GM21381 (cell line): ENCODE measurements around the gene COX7B2.

Source experiments
- ATAC-seq: cut with Tn5 transposase; IDR thresholded peaks from one replicate; pipeline ENCODE4 v1.9.1; 2021; ENCODE audit warnings: mild to moderate bottlenecking, moderate library complexity; ENCODE audit not compliant: unreplicated experiment

Gene COX7B2

DNA sequence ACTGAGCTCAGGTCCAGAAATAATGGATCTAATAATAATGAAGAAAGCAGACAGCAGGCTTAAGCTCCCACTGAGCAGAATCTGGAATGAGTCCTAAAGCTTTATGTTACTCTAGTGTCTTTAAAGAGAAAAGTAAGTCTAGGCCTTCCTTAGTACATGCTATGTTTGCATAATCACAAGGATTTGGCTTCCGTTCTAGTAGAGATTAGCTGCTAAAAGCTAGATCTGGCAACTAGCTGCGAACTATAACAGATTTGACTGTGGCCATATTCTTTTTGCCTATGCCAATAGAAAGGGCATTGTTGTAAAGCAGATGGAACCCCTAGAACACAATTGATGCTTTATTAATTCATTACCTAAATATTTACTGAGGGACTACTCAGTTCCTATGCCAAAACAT, 19.0 kb downstream of the COX7B2 start:
- no peak for ATAC-seq

DNA sequence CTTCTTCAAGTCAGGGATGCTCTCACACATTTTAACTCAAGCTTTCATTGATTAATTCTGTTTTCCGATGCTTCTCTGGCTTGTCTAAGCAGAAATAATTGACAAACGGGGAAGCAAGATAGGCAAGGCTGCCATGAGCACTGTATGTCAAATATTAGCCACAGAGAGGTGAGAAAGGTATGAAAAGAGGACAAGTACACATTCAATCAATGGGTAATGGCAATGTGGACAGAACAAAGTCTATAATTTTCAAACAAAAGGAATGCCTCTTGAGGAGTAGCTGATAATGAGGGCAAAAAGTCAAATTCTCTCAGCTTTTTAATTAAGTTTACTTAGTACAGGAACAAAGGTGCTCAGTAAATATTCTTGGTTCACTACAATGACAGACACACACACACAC, 19.6 kb downstream of the COX7B2 start:
- no peak for ATAC-seq

DNA sequence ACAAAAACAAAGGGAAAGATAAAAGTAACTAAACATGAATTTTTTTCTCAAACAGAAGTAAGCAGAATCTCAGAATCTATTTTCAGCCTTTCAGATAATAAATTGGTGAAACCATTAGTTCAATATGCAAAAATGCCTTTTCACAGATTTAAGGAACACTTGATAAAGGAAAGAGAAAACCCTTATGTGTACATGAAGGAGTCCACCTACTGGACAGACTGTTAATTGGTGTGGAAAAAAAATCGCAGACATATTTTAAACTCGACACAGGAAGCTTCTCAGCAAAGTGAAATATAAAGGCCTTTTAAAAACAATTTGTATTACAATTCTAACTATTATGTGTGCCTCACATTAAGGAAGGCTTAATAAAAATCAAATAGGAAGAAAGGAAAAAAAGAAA, 22.3 kb downstream of the COX7B2 start:
- ATAC-seq: no peak

DNA sequence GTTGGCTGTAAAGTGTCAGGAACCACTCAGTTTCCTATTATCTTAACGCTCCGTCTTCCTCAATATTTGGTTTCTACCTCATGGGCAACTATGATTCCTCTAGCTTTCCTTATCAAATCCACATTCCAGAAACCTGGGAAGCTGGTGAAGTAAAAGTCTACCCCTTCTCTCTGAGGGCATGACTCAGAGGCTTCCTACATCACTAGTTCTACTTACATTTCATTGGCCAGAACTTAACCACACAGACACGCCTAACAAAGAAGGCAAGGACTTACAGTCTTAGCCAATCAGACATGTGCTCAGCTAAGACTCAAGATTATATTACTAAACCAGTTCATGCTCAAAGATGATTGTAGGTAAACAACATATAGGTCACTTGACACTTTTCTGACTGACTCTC, 30.4 kb downstream of the COX7B2 start:
- no peak for ATAC-seq

DNA sequence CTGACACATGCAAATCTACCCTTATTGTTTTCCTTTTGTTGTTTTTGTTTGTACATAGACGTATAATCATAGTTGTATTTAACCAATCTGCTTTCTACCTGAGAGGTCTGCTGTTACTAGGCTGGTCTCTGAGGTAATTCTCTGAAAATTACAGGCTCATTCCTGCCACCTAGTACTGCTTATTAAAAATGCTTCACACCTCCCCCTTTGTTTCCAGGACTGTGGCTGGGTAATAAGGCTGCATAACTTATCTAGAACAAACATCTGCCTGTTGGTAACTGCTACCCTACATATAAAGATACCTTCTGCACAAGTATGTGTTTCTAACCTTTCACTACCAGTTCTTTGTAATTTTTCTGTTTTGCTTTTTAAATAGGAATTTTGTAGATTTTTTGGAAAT, 34.2 kb downstream of the COX7B2 start:
- no peak for ATAC-seq

DNA sequence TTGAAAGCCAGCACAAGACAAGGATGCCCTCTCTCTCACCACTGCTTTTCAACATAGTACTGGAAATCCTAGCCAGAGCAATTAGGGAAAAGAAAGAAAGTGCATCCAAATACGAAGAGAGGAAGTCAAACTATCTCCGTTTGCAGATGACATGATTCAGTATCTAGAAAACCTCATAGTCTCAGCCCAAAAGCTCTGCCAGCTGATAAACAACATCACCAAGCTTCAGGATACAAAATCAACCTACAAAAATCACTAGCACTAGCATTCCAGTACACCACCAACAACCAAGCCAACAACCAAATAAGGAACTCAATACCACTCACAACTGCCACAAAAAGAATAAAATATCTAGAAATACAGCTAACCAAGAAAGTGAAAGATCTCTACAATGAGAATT, 38.6 kb downstream of the COX7B2 start:
- ATAC-seq: no peak

DNA sequence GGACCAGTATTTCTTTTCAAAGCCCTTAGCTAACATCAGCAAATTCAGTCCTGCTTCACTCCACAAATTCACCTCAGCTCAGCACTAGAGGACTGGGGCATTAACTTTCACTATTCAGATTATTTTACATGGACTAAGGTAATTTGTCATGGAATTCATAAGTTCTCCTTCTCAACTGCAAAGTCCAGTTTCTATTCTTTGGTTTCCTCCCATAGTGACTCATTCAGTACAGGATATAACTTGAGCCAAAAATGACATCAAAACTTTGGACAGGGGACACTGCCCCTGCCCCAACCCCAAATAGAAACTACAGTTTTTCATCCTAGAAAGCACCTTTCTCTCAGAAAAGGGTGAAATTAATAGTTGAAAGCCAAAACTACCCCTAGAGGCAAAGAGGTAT, 52.7 kb downstream of the COX7B2 start:
- no peak for ATAC-seq

DNA sequence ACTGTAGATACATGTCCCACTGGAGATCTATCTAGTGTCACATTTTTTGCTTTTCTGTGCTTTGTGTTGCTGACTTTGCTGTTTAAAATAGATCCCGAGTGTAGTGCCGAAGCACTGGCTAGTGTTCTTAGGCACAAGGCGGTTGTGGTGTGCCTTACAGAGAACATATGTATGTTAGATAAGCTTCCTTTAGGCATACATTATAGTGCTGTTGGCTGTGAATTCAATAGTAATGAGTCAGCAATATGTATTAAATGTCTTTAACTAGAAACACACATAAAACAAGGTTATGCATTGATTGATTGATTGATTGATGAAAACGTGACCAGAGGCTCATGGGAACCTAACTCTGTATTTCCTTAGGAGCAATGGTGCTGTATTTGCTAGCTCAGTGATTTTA, 56.2 kb downstream of the COX7B2 start:
- no peak for ATAC-seq

DNA sequence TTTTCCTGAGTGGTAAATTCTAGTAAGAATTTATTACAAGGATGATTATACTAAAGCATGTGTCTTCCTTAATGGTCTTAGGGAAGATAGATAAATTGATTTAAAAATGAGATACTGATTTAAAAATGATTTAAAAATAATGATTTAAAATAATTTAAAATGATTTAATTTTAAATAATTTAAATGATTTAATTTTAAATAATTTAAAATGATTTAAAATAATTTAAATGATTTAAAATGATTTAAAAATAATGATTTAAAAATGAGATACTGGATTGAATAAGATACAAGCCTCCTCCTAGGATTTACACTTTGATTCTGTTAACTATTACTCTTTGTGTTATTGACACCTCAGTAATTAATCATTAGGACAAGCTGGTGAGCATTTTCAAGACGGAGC, 59.0 kb downstream of the COX7B2 start:
- ATAC-seq: no peak

DNA sequence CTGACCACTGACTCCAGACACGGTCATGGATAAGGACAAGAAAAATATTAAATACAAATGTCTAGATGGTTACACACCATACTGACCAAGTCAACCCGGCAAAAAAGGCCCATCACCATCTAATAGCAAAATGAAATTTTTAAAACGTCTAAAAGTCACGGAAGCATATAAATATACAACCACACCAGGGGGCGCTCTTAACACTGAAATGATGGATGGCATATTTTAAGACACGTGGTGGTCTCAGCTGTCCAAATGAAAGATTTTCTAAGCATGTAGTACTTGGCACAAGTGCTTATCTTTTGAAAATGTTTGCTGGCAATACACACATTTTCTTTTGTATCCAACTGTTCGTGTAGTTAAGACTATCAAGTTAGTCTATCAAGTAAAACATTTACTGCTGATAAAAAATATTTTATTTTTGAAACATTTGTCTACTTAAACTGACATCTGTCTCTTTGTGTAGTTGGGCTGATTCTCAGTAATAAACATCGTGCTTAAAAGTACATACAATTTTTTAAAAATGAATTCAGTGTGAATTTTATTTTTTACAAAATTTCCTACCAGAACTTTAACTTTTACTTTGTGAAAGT, 64.6 kb downstream of the COX7B2 start:
- ATAC-seq: no peak

DNA sequence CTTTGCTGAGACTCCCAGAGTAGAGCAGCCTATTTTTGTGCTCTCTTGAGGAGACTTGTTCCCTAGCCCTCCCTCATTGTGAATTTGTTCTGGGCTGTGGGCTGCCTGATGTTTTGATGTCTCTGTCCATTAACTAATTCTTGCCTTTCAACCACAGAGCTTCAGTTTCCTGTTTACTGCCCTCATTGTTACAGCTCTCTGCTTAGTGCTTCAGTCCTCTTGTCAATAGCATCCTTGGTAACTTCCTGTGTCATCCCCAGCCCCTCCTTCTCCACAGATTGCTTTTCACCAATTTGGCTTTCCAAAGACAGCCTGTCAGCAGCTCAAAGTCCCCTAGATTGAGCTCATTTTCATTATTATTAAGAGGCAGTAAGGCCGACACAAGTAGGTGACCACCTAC, 69.9 kb downstream of the COX7B2 start:
- no peak for ATAC-seq

DNA sequence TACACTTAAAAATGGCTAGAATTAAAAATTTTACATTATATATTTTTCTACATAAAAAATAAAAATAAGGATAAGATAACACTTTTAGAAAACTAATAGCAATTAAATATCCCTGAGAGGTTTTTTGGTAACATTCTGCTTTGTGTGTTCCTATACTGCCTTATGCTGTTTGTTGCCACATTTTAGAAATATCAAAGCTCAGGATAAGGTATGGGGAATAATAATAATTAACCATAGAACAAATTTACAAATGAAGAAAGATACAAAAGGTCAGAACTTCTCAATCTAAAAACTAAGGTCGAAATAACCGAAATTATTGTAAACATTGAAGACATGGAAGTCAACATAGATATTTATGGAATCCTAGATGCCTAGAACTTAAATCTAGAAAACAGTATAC, 71.4 kb downstream of the COX7B2 start:
- ATAC-seq: no peak

DNA sequence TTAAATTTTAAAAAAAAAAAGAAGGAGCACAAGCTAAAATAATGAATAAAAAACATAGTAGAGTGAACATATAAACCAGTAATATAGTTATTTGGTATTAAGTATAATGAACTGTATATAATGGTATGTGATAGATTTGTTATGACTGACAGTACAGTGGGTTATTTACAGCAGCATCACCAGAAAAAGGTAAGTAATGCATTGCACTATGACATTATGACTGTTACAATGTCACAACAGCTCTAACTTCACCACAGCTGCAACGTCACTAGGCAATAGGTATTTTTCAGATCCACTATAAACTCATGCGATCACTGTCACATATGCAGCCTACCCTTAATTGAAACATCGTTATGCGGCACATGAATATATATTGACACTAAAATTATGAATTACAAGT, 72.5 kb downstream of the COX7B2 start:
- no peak for ATAC-seq

DNA sequence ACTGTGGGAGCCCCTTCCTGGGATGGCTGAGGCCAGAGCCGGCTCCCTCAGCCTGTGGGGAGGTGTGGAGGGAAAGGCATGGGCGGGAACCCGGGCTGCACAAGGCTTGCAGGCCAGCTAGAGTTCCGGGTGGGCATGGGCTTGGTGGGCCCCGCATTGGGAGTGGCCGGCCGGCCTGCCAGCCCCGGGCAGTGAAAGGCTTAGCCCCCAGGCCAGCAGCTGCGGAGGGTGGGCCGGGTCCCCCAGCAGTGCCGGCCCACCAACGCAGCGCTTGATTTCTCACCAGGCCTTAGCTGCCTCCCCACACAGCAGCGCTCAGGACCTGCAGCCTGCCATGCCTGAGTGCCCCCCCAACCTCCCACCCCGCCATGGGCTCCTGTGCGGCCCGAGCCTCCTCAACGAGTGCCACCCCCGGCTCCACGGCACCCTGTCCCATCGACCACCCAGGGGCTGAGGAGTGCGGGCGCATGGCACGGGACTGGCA, 78.0 kb downstream of the COX7B2 start:
- no peak for ATAC-seq

DNA sequence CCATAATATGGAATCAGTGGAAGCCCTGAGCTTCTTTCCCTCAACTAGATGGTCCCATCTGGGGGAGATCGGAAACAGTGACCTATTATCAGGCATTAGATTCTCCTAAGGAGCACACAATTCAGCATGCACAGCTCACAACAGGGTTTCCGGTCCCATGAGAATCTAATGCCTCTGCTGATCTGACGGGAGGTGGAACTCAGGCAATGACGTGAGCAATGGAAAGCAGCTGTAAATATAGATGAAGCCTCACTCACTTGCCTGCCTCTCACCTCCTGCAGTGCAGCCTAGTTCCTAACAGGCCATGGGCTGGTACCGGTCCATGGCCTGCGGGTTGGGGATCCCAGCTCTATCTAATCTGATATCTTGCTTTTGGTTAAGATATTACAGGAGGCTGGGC, 88.9 kb downstream of the COX7B2 start:
- ATAC-seq: no peak

DNA sequence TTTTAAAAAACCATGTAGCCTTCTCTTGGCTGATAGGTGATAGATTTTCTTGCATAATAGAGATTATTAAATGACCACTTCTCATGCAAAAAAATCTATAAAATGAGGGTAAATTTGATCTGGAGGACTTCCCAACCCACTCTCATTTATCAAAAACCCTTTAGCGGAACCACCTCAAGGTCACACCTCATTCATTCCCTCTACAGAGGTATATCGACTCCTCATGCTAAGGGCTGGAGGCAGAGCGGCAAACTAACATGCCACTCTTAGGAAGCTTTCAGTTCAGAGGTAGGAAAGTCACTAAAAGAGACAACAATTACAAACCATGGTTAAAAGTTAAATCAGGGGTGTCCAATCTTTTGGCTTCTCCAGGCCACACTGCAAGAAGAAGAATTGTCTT, 90.0 kb downstream of the COX7B2 start:
- no peak for ATAC-seq

DNA sequence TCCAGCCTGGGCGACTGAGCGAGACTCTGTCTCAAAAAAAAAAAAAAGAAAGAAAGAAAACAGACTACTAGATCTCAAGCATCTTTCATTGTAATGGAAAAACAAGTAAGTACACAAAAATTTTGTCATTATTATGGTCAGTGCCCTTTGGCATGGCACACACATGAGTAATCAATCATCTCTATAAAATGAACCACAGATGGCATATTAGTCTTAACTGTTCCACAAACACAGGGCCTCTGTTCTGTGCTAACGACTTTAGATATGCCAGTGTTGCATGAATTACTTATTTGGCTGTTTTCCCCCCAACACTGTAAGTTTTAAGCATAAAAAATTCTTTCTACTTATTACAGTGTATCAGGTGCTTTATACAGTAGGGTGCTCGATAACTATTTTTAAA, 90.4 kb downstream of the COX7B2 start:
- no peak for ATAC-seq

DNA sequence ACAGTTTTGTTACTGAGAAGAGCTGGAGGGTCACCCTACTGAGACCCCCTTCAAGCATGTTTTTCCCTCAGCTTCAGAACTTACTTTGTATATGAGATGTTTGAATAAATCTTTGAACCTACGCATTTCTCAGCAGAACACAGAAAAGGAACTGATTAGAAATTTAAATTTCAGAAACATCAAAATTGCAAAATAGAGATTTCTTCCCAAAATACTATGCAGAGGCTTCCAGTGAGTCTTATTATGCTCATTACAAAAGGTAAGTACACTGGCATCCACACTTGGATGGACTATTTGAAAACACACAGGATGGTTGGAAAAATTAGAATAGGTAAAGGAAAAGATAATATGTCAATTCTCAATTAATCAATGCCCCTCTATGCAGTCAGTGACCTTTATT, 91.2 kb downstream of the COX7B2 start:
- no peak for ATAC-seq

DNA sequence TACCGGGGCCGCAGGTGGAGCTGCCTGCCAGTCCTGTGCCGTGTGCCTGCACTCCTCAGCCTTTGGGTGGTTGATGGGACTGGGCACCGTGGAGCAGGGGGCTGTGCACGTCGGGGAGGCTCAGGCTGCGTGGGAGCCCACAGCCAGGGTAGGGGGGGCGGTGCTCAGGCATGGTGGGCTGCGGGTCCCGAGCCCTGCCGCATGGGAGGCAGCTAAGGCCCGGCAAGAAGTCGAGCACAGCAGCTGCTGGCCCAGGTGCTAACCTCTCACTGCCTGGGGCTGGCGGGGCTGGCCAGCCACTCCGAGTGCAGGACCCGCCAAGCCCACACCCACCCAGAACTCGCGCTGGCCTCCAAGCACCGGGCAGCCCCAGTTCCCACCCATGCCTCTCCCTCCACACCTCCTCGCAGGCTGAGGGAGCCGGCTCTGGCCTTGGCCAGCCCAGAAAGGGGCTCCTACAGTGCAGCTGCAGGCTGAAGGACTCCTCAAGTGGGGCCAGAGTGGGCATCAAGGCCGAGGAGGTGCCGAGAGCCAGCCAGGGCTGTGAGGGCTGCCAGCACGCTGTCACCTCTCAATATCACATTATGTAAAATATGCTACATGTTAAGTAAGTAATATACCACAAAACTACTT, 104.1 kb downstream of the COX7B2 start:
- ATAC-seq: no peak

DNA sequence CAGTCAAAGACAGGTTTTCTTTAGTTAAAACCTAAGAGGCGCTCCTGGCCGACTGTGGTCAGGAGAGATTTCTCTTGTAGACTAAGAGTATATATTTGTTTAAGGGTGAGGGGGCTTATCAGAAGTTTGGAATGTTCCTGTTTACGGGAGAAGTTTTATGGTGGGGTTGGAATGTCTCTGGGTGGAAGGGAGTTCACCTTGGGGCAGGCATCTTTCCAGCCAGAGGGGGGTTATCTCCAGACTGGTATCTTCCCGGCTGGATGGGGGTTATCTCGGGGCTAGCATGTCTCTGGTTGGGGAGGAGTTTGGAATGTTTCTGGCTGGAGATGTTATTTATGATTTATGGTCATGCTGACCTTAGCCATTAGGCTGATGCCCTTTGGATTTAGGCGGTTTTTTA, 116.0 kb downstream of the COX7B2 start:
- ATAC-seq: no peak

DNA sequence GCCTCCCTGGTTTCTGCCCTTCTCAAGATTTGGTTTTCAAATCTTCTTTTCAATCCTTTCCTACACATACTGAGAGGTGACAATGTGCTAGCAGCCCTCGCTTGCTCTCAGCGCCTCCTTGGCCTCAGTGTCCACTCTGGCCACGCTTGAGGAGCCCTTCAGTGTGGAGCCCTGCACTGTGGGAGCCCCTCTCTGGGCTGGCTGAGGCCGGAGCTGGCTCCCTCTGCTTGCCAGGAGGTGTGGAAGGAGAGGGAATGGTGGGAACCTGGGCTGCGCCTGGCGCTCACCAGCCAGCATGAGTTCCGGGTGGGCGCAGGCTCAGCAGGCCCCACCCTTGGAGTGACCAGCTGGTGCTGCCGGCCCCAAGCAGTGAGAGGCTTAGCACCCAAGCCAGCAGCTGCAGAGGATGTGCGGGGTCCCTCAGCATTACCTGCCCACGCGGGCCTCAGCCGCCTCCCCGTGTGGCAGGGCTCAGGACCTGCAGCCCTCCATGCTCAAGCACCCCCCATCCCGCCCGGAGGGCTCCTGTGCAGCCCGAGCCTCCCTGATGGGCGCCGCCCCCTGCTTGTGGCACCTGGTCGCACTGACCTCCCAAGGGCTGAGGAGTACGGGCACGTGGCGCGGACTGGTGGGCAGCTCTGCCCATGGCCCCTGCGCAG, 127.5 kb downstream of the COX7B2 start:
- ATAC-seq: no peak

DNA sequence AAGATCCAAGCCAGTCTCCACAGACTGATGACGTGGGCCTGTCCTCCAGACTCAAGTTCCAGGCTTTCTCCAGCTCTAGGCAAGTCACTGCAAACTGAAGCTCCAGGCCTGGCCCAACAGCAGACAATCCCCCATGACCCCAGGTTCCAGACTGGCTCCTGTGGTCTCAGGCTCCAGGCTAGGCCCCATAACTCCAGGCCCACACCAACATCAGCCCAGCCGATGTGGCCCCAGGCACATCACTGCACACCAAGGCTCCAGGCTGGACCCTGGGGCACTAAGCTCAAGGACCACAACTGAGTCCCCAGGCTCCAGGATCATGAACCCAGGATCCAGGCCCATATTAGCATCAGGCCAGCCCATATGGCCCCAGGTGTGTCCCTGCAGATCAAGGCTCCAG, 143.6 kb downstream of the COX7B2 start:
- no peak for ATAC-seq

DNA sequence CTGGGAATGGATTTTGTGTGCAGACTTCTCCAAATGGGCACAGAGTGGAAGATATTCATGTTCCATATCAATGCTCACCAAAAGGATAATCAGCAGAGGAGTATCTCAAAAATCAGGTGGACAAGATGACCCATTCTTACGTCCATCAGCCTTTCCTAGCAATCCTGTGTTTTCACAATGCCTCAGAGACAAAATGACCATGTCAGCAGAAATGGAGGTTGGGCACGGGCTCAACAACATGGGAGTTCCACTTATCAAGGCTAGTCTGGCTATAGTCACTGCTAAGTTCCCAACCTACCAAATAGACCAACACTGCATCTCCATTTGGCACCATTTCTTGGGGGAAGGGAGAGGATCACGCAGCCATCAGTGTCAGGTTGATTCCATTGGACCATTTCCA, 179.0 kb downstream of the COX7B2 start:
- ATAC-seq: no peak
